ENCODE data around the gene PNPLA7.

DNA sequence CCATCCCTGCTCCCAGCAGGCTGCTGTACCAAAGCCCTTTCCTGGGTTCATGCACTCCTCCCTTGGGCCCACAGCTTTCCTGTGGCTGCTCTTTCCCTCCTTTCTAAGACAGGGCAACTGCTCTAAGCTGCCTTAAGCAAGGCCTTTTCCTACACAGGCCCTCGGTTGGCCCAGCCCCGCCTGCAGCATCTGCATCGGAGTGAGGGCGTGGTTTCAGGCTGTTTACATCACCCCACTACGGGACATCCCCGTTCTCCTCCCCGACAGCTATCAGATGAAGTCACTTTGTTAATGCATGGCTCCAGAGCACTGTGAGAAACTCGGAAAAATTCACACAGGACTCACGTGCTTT is 25.1 kb upstream of the PNPLA7 start:
- TF ChIP-seq EZH2 (IDR thresholded peaks at IDR 0.05; ENCODE audit: borderline replicate concordance, low read depth, low read length, severe bottlenecking), result no peak
- TF ChIP-seq, protein P1, sequence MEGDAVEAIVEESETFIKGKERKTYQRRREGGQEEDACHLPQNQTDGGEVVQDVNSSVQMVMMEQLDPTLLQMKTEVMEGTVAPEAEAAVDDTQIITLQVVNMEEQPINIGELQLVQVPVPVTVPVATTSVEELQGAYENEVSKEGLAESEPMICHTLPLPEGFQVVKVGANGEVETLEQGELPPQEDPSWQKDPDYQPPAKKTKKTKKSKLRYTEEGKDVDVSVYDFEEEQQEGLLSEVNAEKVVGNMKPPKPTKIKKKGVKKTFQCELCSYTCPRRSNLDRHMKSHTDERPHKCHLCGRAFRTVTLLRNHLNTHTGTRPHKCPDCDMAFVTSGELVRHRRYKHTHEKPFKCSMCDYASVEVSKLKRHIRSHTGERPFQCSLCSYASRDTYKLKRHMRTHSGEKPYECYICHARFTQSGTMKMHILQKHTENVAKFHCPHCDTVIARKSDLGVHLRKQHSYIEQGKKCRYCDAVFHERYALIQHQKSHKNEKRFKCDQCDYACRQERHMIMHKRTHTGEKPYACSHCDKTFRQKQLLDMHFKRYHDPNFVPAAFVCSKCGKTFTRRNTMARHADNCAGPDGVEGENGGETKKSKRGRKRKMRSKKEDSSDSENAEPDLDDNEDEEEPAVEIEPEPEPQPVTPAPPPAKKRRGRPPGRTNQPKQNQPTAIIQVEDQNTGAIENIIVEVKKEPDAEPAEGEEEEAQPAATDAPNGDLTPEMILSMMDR (IDR thresholded peaks at IDR 0.05; ENCODE audit: borderline replicate concordance, extremely low read depth, low read length, poor library complexity, severe bottlenecking), result no peak
